Neural progenitor cell (in vitro differentiated cells): ENCODE measurements around the gene GTPBP2.

Source experiments
- CTCF ChIP-seq: fragments of 200-600 bp; sonication (generic); IDR thresholded peaks from 2 replicates; pipeline ENCODE4 v1.5.1; 2017; ENCODE audit warnings: antibody characterized with exemption, mild to moderate bottlenecking
- EZH2 ChIP-seq: fragments of 200-600 bp; sonication (generic); IDR thresholded peaks from 2 replicates; pipeline ENCODE4 v1.6.1; 2017; ENCODE audit warnings: antibody characterized with exemption, mild to moderate bottlenecking, moderate library complexity

DNA sequence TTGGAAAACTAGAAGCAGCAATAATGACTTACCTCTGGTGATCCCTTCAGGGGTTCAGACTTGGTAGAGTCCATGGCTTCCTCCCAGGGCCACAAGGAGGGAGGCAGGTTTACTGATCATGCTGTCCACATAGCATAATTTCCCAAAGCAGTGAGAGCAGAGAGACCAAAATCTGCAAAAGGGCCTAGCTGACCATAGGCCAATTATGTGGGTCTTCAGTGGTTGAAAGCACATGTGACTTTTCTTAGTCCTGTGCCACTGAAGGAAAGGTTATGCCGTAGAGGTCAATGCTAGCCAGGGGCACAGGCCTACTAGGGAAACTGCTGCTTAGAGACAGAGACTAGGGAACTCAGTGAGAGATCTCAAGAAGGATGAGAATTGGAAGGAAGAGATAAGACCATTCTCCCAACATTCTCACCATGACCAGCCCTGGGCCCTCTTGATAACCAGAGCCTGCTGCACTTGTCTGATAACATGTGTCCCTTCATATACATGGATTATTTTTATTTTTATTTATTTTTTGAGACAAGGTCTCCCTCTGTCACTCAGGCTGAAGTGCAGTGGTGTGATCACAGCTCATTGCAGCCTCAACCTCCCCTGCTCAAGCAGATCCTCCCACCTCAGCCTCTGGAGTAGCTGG, 2.0 kb upstream of the GTPBP2 start:
- TF ChIP-seq CTCF (no peak), EZH2 (no peak)
